Raji (cell line): ENCODE data around the gene SIRT1.
A peak's percentile ranks its signal among the peaks of the same experiment; 100 is the strongest.

ENCODE experiments used
- POLR2A ChIP-seq: IDR thresholded peaks from 2 replicates; pipeline ENCODE4 v1.6.1; 2011; ENCODE audit warnings: low read depth, low read length, control low read depth; ENCODE audit not compliant: insufficient read depth

The SIRT1 gene

DNA sequence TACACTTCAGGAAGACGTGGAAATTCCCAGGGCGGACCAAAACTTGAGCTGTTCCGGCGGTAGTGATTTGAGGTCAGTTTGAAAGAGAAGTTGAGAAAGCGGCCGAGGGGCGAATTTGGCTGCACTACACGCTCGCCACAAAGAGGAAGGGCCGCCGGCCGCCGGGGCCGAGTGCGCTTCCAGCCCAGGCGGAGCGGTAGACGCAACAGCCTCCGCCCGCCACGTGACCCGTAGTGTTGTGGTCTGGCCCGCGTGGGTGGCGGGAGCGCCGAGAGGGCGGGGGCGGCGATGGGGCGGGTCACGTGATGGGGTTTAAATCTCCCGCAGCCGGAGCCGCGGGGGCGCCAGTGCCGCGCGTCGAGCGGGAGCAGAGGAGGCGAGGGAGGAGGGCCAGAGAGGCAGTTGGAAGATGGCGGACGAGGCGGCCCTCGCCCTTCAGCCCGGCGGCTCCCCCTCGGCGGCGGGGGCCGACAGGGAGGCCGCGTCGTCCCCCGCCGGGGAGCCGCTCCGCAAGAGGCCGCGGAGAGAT lies at the start of gene SIRT1:
Gene SIRT1, plus strand, starts transcription at position 344 of the 529 bp plus-strand sequence. Its CDS starts 66 bp downstream, at position 410.
- peak; percentile 87 for TF ChIP-seq POLR2A

DNA sequence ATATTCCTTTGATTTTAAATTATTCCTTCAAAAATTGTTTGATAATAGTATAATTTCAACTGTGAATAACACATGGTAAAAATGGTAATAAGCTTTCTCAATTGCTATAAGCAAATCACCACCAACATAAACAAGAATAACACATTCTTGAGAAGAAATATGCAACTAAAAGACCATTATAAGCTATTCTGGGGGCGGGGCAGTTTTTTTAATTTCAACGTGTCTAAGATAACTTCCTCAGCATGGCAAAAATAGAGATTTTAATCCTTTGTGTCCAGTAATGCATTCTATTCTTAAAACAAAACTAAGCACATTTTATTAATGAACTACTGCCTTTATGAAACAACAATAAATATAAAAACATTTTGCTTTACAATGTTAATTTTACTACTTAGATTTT lies 48.0 kb upstream of the SIRT1 start:
- no peak for TF ChIP-seq POLR2A

DNA sequence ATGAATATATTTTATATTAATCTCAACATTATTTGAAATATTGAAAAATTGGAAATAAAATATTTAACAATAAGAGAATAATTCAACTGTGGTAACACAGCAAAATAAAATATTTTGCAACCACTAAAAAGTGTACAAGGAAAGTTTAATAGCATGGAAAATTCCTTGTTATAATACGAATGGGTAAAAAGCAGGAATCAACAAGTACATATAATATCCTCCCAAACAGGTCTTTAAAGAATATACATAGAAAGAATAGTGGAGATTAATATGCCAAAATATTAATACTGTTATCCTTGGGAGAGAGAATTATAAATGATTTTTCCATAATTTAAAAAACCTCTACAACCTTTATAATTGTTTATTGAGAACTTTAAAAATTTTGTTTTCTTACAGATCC lies 47.5 kb upstream of the SIRT1 start:
- no peak for TF ChIP-seq POLR2A

DNA sequence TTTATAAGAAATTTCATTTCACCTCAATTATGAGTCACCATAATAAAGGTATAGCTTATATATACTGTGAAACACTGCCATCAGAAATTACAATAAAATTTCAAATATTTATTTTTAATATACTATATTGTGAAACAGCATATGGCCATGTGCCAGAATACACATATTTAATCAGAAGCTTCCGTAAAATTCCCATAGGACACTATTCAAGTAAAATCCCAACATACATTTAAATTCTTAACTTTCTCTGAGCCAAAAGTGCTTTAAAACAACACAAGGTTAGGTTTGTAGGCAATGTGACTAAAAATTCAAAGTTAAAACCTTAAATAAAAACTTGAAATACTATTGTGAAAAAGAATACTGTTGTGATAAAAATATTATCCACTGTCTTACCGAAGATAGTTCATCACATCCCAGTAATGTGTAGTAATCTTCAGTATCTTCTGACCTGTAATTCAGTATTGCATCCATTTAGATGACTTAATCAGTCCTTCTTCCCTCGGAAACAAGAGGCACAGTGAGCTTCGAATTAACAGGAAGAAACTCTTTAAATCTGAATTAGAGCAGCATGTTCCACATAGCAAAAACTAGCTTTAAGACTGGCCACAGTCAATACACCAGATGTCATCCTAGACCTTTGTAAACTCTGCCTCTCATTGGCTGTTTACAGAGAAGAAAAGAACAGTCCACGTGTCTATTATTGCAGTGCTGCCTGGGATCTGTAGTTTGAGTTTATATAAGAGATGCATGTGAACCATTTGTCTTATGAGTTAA lies 46.7 kb upstream of the SIRT1 start, which contains the start of gene DNAJC12:
Gene DNAJC12, minus strand, starts transcription at position 648 of the 774 bp plus-strand sequence. Its CDS starts 177 bp downstream, at position 471.
- peak; percentile 68 for TF ChIP-seq POLR2A

DNA sequence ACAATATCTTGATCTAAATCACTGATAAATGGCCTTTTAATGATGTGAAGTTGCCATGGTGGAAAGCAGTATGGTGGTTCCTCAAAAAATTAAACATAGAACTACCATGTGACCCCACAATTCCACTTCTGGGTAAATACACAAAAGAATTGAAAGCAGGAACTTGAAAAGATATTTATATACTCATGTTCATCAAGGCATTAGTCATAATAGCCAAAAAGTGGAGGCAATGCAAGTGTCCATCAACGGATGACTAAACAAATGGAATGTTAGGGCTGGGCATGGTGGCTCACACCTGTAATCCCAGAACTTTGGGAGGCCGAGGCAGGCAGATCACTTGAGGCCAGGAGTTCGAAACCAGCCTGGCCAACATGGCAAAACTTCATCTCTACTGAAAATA lies 44.5 kb upstream of the SIRT1 start:
- TF ChIP-seq POLR2A = no peak

DNA sequence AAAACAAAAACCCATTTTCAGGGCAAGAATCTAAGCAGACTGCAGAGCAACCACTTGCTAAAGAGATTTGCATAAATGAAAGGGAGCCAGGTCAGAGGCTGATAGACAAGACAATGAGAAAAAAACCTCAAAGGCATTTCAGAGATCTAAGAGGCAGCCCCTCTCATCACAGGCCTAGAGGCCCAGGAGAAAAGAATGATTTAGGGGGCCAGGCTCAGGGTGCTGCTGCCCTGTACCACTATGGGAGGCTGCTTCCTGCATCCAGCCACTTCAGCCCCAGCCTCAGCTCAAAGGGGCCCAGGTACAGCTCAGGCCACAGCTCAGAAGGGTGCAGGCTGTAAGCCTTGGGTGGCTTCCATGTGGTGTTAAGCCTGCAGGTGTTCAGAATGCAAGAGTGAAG lies 42.7 kb upstream of the SIRT1 start:
- no peak for TF ChIP-seq POLR2A

DNA sequence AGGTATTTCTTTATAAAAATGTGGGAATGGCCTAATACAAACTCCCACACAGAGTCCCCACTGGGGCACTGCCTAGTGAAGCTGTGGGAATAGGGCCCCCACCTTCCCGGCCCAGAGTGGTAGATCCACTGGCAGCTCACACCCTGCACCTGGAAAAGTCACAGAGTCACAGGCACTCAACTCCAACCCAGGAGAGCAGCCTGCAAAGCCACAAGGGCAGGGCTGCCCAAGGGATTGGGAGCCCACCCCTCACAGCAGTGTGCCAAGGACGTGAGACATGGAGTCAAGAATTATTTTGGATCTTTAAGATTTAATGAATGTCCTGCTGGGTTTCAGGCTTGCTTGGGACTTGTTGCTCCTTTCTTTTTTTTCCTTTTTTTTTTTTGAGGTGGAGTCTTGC lies 41.2 kb upstream of the SIRT1 start:
- no peak for TF ChIP-seq POLR2A

DNA sequence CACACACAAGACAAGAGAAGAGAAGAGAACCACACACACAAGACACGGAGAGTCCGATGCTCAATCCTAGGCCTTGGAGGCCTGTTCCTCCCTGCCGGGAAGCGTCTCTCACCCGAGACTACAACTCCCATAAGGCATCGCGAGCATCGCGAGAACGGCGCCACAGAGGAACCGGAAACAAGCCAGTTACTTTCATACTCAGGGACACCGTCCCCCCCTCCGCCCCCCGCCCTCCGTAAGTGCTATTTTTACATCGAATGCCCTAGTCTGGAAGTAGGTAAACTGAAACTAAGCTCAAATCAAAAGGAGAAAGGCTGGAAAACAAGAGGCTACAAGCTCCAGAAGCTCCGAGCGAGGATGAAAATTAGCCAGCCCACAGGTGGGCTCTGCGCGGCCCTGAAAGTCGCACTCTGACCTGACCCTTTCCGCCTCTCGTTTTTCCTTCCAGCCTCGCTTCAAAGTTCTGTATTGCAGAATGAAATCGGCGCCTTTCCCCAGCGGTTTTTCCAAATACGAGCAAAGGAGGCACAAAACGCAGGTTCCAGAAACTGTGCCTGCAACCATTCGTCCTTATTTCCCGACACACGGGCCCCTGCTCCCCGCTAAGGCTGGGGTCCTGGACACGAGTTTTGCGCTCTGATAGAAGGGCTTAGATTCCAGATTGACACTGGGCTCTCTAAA lies 35.0 kb upstream of the SIRT1 start:
- TF ChIP-seq POLR2A = peak; percentile 78

DNA sequence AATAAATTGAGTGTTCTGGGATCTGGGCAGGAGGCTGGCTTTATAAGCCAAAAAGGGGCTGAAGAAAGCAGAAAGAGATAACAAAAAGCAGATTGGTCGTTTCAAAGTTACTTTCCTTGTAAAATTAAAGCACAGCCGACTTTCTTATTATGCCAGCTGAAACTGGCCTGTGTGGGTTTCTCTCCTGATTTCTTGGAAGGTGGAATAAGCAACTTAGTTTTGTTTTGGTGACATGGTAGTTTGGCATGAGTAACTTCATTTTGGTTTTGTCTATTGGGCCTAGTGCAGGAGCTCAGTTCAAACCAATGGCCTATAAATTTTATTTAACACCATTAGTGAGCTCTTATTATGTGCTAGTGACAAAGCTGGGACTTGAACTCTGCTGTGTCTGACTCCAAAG lies 33.3 kb upstream of the SIRT1 start:
- no peak for TF ChIP-seq POLR2A

DNA sequence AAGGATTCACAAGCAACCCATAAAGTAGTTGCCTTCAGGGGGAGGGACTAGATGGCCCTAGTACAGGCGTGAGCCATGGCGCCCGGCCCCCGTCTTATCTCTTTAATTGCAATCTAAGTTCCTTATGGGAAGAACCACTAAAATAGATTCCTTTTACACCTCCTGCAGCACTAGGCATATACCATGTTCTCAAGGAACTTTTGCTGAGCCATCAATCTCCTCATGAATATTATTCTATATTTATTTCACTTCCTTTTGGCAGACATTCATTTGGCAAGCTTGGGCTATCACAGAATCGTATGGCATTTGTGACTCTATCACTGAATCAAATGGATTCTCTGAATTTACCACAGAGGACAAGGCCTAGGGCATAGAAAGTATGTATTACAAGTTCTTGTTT lies 31.7 kb upstream of the SIRT1 start:
- TF ChIP-seq POLR2A = no peak

DNA sequence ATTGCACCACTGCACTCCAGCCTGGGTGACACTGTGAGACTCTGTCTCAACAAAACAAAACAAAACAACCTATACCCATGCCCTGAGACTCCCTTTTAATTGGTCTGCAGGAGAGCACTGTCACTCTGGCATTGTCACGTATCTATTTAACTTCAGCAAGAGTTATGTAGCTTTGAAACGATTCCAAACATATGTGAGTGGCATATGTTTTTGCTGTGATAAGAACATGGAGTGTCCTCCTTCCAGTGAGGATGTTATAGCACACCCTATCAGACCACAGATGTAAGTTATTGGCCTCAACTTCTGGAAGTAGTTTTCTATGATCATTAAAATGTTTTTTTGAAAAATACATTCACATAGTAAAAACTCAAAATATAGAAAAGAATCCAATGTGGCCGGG lies 30.9 kb upstream of the SIRT1 start:
- TF ChIP-seq POLR2A = no peak

DNA sequence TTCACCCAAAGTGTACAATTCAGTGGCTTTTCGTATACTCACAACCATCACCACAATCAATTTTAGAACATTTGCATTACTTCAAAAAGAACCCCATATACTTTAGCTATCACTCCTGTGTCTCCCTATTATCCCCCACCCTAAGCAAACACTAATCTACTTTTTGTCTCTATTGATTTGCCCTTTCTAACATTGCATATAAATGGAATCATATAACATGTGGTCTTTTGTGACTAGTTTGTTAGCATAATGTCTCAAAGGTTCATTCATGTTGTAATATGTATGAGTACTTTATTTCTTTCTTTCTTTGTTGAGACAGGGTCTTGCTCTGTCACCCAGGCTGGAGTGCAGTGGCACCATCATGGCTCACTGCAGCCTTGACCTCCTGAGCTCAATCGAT lies 25.5 kb upstream of the SIRT1 start:
- no peak for TF ChIP-seq POLR2A

DNA sequence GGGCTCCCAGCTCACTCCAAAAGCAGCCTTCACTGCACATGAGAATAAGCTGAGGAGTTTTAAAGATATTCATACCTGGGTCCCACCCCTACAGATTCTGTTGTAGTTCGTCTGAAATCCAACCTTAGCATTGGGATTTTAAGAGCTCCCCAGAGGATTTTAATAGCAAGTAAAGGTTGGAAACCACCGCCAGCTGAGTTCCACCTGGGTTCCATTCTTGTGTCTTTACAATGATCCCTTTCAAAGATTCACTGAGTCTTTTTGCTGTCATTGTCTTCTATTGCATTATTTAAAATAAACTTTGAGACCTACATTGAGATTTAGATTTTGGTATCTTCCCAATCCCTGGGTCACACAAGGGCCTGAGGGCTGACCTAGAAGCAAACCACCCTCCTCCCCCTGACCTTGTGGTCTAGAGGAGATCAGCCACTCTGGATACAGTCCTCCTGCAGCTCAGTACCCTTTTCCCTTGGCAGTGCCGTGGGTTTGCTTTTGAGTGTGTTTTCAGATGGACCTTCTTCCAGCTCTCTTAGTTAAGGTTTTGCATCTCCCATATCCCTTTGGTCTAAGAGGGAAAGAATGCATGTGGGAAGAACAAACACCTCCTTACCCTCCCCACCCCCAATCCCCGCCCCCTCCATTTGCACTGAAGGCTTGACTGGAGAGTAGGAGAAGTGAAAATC lies 22.6 kb upstream of the SIRT1 start:
- TF ChIP-seq POLR2A = no peak

DNA sequence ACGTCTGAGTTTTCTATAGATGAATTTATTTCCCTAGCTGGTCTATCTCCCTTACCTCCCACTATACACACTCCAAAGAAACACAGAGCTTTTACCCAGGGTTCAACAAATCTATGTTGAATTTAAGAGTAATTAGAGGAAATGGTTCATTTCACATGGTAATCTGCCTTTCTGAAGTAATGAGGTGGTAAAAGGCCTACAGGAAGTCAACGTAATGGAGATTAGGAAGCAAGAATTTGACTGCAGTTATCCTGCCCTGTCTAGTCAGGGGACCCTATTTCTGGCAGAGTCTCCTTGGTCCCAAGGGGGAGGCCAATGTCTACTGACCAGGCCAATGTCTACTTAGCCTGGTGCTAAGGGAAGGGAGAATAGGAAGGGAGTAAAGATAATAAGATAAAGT lies 21.4 kb upstream of the SIRT1 start:
- TF ChIP-seq POLR2A = no peak

DNA sequence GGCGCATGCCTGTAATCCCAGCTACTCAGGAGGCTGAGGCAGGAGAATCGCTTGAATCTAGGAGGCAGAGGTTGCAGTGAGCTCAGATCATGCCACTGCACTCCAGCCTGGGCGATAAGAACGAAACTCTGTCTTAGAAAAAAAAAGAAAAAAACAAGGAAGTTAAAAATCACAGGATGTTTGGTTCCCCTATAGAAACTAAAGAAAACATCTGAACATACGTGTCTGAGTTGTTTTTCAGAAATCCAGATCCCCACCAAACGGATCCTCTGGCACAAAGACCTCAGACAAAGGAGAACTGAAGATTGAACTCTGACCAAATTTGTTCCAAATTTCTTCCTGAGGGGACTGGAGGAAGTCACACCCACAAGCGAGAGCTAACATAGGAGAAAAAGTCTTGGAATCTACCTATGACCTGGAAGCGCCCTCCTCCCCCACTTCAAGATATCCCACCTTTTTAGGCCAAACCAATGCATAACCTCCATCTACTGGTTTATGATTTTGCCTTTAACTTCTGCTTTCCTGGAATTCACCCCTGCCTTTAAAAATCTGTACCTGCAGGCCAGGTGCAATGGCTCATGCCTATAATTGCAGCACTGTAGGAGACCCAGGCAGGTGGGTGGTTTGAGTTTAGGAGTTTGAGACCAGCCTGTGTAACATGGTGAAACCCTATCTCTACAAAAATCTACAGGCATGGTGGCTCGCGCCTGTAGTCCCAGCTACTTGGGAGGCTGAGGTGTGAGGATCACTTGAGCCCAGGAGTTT lies 19.7 kb upstream of the SIRT1 start:
- no peak for TF ChIP-seq POLR2A
